Measurements from ENCODE around the gene TP53AIP1. TPM values are rescaled to one million over a fixed set of nuclear protein-coding genes. Genes with fewer than 3 reads are reported as not detected.

TP53AIP1 gene, protein sequence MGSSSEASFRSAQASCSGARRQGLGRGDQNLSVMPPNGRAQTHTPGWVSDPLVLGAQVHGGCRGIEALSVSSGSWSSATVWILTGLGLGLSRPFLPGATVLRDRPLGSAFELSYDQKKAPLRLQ
- total RNA-seq (not detected), polyA plus RNA-seq (not detected)

DNA sequence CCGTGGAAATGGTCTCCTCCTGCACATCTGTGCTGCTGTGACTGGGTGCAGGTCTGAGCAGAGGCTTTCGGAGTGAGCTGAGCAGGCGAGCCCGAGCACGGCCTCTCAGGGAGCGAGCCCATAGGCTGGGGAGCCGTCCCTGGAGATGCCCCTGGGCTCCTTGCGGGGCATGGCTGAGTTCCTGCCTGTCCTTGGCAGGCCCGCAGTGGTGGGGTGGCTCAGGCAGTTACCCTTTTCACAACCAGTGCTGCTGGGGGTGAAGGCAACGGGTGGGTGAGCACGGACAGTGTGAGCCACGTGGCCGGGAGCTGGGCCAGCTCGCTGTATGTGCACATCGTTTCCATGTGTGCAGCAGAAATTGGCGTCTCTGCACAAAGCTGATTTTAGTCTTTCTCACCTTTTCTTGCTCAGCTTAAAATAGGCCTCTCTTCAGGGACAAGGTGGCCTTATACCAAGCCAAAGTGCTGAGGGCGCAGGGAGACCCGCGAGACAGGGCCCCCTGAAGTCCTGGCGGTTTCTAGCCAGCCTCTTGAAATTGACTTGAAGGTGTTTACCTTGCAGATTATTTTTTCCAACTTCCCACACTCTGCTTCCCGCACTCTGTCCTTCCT, at the start of gene TP53AIP1:
Gene TP53AIP1 (minus strand): TSS at position 55 of the 611 bp plus-strand sequence. CDS start 5,053 bp downstream, outside the sequence.
- H3K9me3 ChIP-seq (ENCODE audit: control insufficient read depth in 1 of 2, low read length in 2 of 2), result no peaks in the 10 kb centered on the region
- H3K4me3 ChIP-seq (ENCODE audit: low read length in 2 of 2), result no peak within 1 kb of the TSS
- ChIA-PET CTCF (ENCODE audit: partially characterized antibody) (interaction anchor here (1.0 to 1.6 kb wide), 2 partner anchors 14 to 771 kb away, joined by 4 to 8 read pairs; no protein-coding TSS in a partner anchor), POLR2A (ENCODE audit: partially characterized antibody) (no interaction called here)
- DNase-seq, result no peak
- H3K27me3 Mint-ChIP-seq, result peaks cover 12 to 14% of the 10 kb centered on the region in 2 donors
- no peak within 1 kb of the TSS for H3K27ac ChIP-seq (ENCODE audit: low read depth, low read length)
- H3K4me1 Mint-ChIP-seq, result no peaks in the 10 kb centered on the region
- no peaks in the 10 kb centered on the region for H3K9me3 Mint-ChIP-seq
- intact Hi-C loops (cut with micrococcal nuclease), result no loop called here
- no peaks in the 10 kb centered on the region for H3K4me1 ChIP-seq (ENCODE audit: insufficient read depth, low read length)
- no peaks in the 10 kb centered on the region for H3K36me3 Mint-ChIP-seq
- H3K36me3 ChIP-seq (ENCODE audit: insufficient read depth, low read length), result no peaks in the 10 kb centered on the region
- no peak within 1 kb of the TSS for H3K4me3 Mint-ChIP-seq
- no peak within 1 kb of the TSS for H3K27ac Mint-ChIP-seq
- no peaks in the 10 kb centered on the region for H3K27me3 ChIP-seq (ENCODE audit: insufficient read depth, low read length)

GRCh38 chr11:128988242-128988970, 45.7 kb upstream of the TP53AIP1 start:
- H3K27ac Mint-ChIP-seq, result no peak overlapping the region
- H3K36me3 Mint-ChIP-seq, result no peaks in the 10 kb centered on the region
- no peaks in the 10 kb centered on the region for H3K4me1 ChIP-seq (ENCODE audit: insufficient read depth, low read length)
- peaks cover 0 to 12% (median 4%) of the 10 kb centered on the region in 4 donors for H3K4me1 Mint-ChIP-seq
- H3K4me3 ChIP-seq (ENCODE audit: low read length in 2 of 2), result no peak overlapping the region
- H3K27ac ChIP-seq (ENCODE audit: low read depth, low read length), result no peak overlapping the region
- no peaks in the 10 kb centered on the region for H3K36me3 ChIP-seq (ENCODE audit: insufficient read depth, low read length)
- peaks cover 0 to 3% of the 10 kb centered on the region in 2 donors for H3K27me3 Mint-ChIP-seq
- intact Hi-C loops (cut with micrococcal nuclease), result no loop called here
- no peaks in the 10 kb centered on the region for H3K27me3 ChIP-seq (ENCODE audit: insufficient read depth, low read length)
- no peak for DNase-seq
- ChIA-PET CTCF (ENCODE audit: partially characterized antibody) (no interaction called here), POLR2A (ENCODE audit: partially characterized antibody) (no interaction called here)
- peaks cover 0 to 2% (median 0%) of the 10 kb centered on the region in 8 donors for H3K9me3 Mint-ChIP-seq
- H3K9me3 ChIP-seq (ENCODE audit: control insufficient read depth in 1 of 2, low read length in 2 of 2), result no peaks in the 10 kb centered on the region
- no peak overlapping the region for H3K4me3 Mint-ChIP-seq

- H3K4me3 Mint-ChIP-seq, result no peak overlapping the region
- no peak overlapping the region for H3K4me3 ChIP-seq (ENCODE audit: low read length in 2 of 2)
- H3K36me3 ChIP-seq (ENCODE audit: insufficient read depth, low read length), result no peaks in the 10 kb centered on the region
- H3K27me3 Mint-ChIP-seq, result peaks cover 0 to 3% of the 10 kb centered on the region in 2 donors
- no peaks in the 10 kb centered on the region for H3K27me3 ChIP-seq (ENCODE audit: insufficient read depth, low read length)
- no peaks in the 10 kb centered on the region for H3K9me3 ChIP-seq (ENCODE audit: control insufficient read depth in 1 of 2, low read length in 2 of 2)
- CTCF ChIA-PET (ENCODE audit: partially characterized antibody), result no interaction called here
- H3K27ac ChIP-seq (ENCODE audit: low read depth, low read length), result no peak overlapping the region
- peaks cover 0 to 2% (median 0%) of the 10 kb centered on the region in 8 donors for H3K9me3 Mint-ChIP-seq
- POLR2A ChIA-PET (ENCODE audit: partially characterized antibody), result no interaction called here
- no peaks in the 10 kb centered on the region for H3K4me1 ChIP-seq (ENCODE audit: insufficient read depth, low read length)
- DNase-seq, result no peak
- intact Hi-C loops (cut with micrococcal nuclease), result no loop called here
- peaks cover 0 to 12% (median 0%) of the 10 kb centered on the region in 4 donors for H3K4me1 Mint-ChIP-seq
- H3K36me3 Mint-ChIP-seq, result no peaks in the 10 kb centered on the region
- H3K27ac Mint-ChIP-seq, result peak overlapping the region in 1 of 7 donors; percentile 73
Observed at GRCh38 chr11:128985880-128986279, 43.2 kb upstream of the TP53AIP1 start.

DNA sequence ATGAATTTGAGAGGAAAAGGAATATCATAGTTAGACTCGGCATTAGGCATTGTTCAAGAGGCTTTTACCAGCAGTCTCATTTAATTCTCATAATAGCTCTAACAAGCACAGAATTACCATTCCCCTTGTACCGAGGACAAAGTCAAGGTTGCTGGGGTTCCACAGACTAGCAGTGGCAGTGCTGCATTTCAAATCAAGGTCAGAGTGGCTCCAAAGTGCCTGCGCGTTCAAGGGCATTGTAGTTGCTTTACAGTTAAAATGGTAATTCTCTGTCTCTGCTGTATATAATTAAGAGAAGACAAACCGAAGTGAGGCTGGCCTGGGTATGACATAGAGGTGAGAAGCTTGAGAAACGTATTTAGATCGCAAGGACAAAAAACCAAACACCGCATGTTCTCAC, 40.4 kb upstream of the TP53AIP1 start:
- POLR2A ChIA-PET (ENCODE audit: partially characterized antibody), result no interaction called here
- H3K36me3 Mint-ChIP-seq, result no peaks in the 10 kb centered on the region

DNA sequence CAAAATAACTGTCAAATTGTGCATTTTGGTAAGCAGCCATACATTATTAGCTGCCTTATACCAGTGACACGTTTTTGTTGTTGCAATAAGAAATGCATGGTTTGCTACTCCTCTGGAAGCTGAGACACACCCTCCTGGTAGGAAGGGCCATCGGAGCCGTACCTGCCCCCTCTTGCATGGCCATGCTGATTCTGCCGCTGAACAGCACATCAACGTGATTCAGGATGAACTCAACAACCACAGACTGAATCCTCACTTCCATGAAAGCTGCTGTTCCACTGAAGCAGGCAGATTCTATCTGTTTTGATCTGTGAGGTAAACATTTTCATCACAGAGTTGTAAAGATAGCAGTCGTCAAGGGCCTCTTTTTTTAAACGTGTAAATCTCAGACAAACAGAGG, 38.6 kb upstream of the TP53AIP1 start:
- no peak for DNase-seq
- Mint-ChIP-seq H3K36me3 (no peaks in the 10 kb centered on the region), H3K4me3 (no peak overlapping the region), H3K9me3 (no peaks in the 10 kb centered on the region), H3K4me1 (peaks cover 0 to 10% (median 0%) of the 10 kb centered on the region in 4 donors), H3K27ac (no peak overlapping the region), H3K27me3 (no peaks in the 10 kb centered on the region)
- ChIA-PET POLR2A (ENCODE audit: partially characterized antibody) (no interaction called here), CTCF (ENCODE audit: partially characterized antibody) (interaction anchor here (1.8 kb wide), 1 partner anchor 25 kb away, joined by 8 read pairs; no protein-coding TSS in a partner anchor)
- Histone ChIP-seq H3K36me3 (ENCODE audit: insufficient read depth, low read length) (no peaks in the 10 kb centered on the region), H3K4me1 (ENCODE audit: insufficient read depth, low read length) (no peaks in the 10 kb centered on the region), H3K27ac (ENCODE audit: low read depth, low read length) (no peak overlapping the region), H3K4me3 (ENCODE audit: low read length in 2 of 2) (no peak overlapping the region), H3K27me3 (ENCODE audit: insufficient read depth, low read length) (no peaks in the 10 kb centered on the region), H3K9me3 (ENCODE audit: control insufficient read depth in 1 of 2, low read length in 2 of 2) (no peaks in the 10 kb centered on the region)
- intact Hi-C loops (cut with micrococcal nuclease), result no loop called here

More for the DNA sequence above, 40.4 kb upstream of the TP53AIP1 start:
- Mint-ChIP-seq H3K9me3 (no peaks in the 10 kb centered on the region), H3K27me3 (no peaks in the 10 kb centered on the region), H3K4me1 (peaks cover 0 to 12% (median 0%) of the 10 kb centered on the region in 4 donors), H3K4me3 (no peak overlapping the region), H3K27ac (no peak overlapping the region)
- Histone ChIP-seq H3K4me1 (ENCODE audit: insufficient read depth, low read length) (no peaks in the 10 kb centered on the region), H3K36me3 (ENCODE audit: insufficient read depth, low read length) (no peaks in the 10 kb centered on the region), H3K27me3 (ENCODE audit: insufficient read depth, low read length) (no peaks in the 10 kb centered on the region), H3K4me3 (ENCODE audit: low read length in 2 of 2) (no peak overlapping the region), H3K9me3 (ENCODE audit: control insufficient read depth in 1 of 2, low read length in 2 of 2) (no peaks in the 10 kb centered on the region), H3K27ac (ENCODE audit: low read depth, low read length) (no peak overlapping the region)
- DNase-seq, result no peak
- intact Hi-C loops (cut with micrococcal nuclease), result no loop called here
- CTCF ChIA-PET (ENCODE audit: partially characterized antibody), result no interaction called here

GRCh38 chr11:128970598-128971190, 28.0 kb upstream of the TP53AIP1 start:
- peaks cover 2% of the 10 kb centered on the region for H3K4me1 ChIP-seq (ENCODE audit: insufficient read depth, low read length)
- no peaks in the 10 kb centered on the region for H3K9me3 ChIP-seq (ENCODE audit: control insufficient read depth in 1 of 2, low read length in 2 of 2)
- Mint-ChIP-seq H3K27me3 (peaks cover 0 to 5% of the 10 kb centered on the region in 2 donors), H3K36me3 (peaks cover 6 to 12% of the 10 kb centered on the region in 2 donors), H3K27ac (no peak overlapping the region), H3K9me3 (peaks cover 0 to 1% (median 0%) of the 10 kb centered on the region in 8 donors), H3K4me3 (no peak overlapping the region), H3K4me1 (peaks cover 6 to 12% (median 7%) of the 10 kb centered on the region in 4 donors)
- no peak for DNase-seq
- ChIA-PET CTCF (ENCODE audit: partially characterized antibody) (interaction anchor here (1.1 kb wide), 1 partner anchor 15 kb away, joined by 3 read pairs; no protein-coding TSS in a partner anchor), POLR2A (ENCODE audit: partially characterized antibody) (no interaction called here)
- intact Hi-C loops (cut with micrococcal nuclease), result no loop called here
- H3K4me3 ChIP-seq (ENCODE audit: low read length in 2 of 2), result no peak overlapping the region
- H3K27ac ChIP-seq (ENCODE audit: low read depth, low read length), result no peak overlapping the region
- H3K27me3 ChIP-seq (ENCODE audit: insufficient read depth, low read length), result no peaks in the 10 kb centered on the region
- H3K36me3 ChIP-seq (ENCODE audit: insufficient read depth, low read length), result no peaks in the 10 kb centered on the region

DNA sequence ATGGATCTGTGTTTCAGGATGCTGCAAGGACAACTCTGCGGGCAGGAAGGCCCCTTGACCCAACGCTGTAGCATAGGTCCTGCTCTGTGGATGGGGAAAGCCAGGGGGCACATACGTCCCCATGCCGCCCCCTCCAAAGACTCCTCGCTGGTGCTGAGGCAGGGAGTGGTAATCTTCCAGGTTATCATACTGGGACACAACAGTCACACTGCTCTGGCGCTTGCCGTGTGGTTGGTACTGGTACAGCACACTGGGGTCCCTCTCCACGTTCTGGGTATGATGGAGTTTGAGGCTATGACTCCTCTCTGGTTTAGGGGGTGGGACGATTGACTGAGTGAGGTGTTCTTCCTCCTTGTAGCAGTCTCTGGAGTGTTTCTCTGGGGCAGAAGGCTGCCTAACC, 26.2 kb upstream of the TP53AIP1 start:
- Mint-ChIP-seq H3K4me3 (no peak overlapping the region), H3K4me1 (peaks cover 9 to 30% (median 22%) of the 10 kb centered on the region in 4 donors), H3K36me3 (peaks cover 6 to 7% of the 10 kb centered on the region in 2 donors), H3K27ac (no peak overlapping the region), H3K9me3 (peaks cover 0 to 1% (median 0%) of the 10 kb centered on the region in 8 donors), H3K27me3 (peaks cover 0 to 5% of the 10 kb centered on the region in 2 donors)
- Histone ChIP-seq H3K36me3 (ENCODE audit: insufficient read depth, low read length) (no peaks in the 10 kb centered on the region), H3K4me1 (ENCODE audit: insufficient read depth, low read length) (peaks cover 9% of the 10 kb centered on the region), H3K27ac (ENCODE audit: low read depth, low read length) (no peak overlapping the region), H3K27me3 (ENCODE audit: insufficient read depth, low read length) (no peaks in the 10 kb centered on the region), H3K9me3 (ENCODE audit: control insufficient read depth in 1 of 2, low read length in 2 of 2) (no peaks in the 10 kb centered on the region), H3K4me3 (ENCODE audit: low read length in 2 of 2) (no peak overlapping the region)
- ChIA-PET CTCF (ENCODE audit: partially characterized antibody) (no interaction called here), POLR2A (ENCODE audit: partially characterized antibody) (no interaction called here)
- intact Hi-C loops (cut with micrococcal nuclease), result loop anchor here (1.0 kb wide), 1 partner anchor 46 kb away; no protein-coding TSS in a partner anchor
- DNase-seq, result no peak

All from CD4-positive, alpha-beta memory T cell (primary cell).